HUDEP-2 (cell line): ENCODE results near the gene TMEM150C.
"Not testable (repeated sequence)": the region's sequence is repeated elsewhere in the genome, so short reads cannot be mapped to it uniquely, and the experiment has no call there.

Experiments
- DNase-seq, 76 experiments: peaks; one replicate each; lab custom pipeline; 2025; ENCODE audit not compliant: unreplicated experiment in 76 of 76; lab: John Stamatoyannopoulos, UW

Gene TMEM150C

DNA sequence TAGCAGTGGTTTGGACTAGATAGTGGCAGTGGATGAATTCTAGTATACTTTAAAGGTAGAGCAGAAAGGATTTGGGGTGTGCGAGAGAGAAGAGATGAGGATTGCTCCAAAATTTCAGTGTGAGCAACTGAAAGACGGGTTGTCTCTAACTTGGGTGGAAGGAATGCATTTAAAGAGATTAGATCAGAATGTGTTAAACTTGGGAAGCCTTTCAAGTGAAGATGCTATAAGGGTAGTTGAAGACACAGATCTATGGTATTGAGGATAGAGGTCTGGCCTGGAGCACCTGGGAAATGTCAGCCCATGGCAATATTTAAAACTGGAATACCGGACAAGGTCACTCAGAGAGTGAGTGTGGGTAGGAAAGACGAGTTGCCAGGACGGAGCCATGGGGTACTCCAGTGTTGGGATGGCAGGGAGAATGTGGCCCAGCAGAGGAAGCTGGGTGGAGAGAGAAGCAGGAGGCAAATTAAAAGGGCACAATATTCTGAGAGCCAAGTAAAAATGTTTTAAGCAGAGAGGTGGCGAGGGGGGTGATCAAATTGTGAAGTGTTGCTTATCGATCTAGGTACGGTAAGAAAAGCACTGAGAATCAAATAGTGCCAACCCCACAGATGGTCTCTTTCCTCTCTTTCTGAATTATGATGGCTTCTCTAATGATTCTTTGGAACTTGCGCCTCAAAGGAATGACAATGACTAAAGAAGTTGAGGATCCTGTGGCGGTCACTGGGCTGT is 80.8 kb downstream of the TMEM150C start:
- DNase-seq: no peak

DNA sequence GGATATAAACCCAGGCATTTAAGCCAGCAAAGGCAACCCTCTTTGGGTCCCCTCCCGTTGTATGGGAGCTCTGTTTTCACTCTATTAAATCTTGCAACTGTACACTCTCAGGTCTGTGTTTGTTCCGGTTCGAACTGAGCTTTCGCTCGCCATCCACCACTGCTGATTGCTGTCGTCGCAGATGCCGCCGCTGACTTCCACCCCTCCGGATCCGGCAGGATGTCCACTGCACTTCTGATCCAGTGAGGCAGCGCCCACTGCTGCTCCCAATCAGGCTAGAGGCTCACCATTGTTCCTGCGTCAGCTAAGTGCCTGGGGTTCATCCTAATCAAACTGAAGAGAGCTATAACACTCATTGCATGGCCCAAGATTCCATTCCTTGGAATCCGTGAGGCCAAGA is 82.2 kb downstream of the TMEM150C start:
- no peak for DNase-seq

DNA sequence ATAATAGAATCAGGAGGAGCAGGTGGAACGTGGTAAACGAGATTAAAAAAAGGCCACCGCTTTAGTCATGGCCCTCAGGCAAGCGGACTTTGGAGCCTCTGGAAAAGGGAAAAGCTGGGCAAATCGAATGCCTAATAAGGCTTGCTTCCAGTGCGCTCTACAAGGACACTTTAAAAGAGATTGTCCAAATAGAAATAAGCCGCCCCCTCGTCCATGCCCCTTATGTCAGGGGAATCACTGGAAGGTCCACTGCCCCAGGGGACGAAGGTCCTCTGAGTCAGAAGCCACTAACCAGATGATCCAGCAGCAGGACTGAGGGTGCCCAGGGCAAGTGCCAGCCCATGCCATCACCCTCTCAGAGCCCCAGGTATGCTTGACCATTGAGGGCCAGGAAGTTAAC is 84.3 kb downstream of the TMEM150C start:
- DNase-seq: not testable (repeated sequence)

DNA sequence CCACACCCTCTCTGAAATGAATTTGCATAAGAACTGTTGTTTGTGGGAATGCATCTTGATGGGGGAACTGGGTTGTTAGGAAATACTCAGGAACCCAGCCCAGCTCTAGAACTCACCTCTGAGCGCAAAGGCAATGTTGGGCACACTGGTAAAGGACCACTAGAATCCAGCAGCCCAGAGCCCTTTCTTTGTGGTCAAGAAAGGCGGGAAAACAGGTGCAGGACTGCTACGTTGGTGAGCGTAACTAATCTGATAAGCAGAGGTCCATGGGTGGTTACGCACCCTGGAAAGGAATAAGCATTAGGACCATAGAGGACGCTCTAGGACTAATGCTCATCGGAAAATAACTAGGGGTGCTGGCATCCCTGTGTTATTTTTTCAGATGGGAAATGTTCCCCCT is 85.9 kb downstream of the TMEM150C start:
- DNase-seq: not testable (repeated sequence)

DNA sequence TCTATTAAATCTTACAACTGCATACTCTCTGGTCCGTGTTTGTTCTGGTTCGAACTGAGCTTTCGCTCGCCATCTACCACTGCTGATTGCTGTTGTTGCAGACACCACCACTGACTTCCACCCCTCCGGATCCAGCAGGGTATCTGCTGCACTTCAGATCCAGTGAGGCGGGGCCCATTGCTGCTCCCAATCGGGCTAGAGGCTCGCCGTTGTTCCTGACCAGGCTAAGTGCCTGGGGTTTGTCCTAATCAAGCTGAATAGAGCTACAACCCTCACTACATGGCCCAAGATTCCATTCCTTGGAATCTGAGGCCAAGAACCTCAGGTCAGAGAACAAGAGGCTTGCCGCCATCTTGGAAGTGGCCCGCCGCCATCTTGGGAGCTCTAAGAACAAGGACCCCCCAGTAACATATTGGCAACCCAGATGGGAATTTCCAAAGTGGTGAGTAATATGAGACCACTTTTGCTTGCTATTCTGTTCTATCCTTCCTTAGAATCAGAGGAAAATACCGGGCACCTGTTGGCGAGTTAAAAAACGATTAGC is 88.1 kb downstream of the TMEM150C start:
- no peak for DNase-seq

DNA sequence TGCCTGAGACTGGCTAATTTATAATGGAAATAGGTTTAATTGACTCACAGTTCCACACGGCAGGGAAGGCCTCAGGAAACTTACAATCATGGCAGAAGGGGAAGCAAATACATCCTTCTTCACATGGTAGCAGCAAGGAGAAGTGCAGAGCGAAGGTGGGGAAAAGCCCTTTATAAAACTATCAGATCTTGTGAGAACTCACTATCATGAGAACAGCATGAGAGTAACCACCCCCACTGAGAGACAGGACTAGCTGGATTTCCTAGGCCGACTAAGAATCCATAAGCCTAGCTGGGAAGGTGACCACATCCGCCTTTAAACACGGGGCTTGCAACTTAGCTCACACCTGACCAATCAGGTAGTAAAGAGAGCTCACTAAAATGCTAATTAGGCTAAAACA is 88.7 kb downstream of the TMEM150C start:
- not testable (repeated sequence) for DNase-seq

DNA sequence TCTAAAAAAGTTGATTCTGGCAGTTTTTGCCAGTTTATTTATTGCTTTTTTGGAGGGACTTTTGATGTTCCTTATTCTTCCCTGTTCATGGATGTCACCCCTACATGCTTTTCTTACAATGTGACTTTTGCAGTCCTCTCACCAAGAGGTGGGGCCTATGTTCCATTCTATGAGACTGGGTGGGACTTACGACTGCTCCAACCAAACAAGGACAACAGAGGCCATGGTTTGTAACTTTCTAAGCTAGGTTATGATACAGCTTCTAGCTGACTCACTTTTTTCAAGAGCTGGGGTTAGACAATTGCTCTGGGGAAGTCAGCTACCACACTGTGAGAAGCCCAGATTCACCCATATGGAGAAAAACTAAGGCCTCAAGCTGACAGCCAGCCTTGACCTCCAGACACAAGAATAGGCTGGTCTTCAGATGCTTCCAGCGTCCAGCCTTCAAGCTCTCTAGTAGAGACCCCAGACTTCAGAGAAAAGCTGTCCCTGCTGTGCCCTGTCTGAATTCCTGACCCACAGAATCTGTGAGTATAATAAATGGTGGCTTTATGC is 91.9 kb downstream of the TMEM150C start:
- DNase-seq: no peak

DNA sequence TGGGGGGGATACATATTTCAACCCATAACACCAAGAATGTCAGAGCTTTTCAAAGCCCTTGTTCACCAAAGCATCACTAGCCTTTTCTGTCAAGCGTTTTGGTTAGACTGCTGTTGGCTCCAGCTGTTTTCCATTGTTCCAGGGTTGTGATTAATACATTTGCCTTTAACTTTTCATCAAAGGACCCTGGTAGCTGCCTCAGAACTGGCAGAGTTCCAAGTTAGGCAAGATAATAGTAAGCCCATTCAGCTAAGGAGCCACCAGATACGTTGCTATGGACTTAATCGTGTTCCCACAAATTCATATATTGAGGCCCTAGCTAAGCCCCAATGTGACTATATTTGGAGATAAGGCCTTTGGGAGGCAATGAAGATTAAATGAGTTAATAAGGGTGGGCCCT is 94.3 kb downstream of the TMEM150C start:
- peak in 2 of 76 experiments; percentile 2 to 8 for DNase-seq

DNA sequence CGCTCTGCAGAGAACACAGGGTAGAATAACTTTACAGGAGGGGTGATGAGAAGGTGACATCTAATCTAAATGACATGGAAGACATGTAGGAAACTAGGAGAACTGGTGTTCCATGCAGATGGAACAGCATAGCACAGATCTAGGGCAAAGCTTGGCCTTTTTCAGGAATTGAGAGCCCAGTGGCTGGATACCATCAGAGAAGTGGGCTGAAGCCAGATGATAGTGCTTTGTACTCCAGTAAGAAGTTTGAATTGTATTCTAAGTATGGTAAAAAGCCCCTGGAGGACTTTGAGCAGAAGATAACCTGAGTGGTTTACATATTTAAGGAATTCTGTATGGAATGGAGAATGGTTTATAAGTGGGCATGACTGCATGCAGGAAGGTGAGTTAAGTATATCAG is 98.6 kb downstream of the TMEM150C start:
- no peak for DNase-seq

DNA sequence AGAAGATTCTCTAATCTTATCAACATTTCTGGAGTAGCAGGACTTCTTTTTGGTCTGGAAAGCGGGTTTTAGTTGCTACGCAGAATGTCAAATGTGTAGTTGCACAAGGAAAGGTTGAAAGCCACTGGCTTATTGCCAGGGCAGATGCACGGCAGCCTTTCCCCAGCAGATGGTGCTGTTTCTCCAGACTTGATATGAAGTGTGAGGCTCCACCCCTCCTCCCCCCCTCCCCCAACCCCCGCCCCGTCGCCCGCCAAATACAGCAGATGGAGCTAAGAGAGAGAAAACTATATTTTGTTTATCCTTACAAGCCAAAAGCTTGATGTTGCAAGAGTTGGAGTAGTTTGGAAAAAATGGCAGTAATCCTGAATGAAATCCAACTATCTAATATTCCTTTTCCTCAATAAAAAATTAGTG is 99.4 kb downstream of the TMEM150C start:
- peak in 73 of 76 experiments; percentile 1 to 90 (median 70) for DNase-seq

DNA sequence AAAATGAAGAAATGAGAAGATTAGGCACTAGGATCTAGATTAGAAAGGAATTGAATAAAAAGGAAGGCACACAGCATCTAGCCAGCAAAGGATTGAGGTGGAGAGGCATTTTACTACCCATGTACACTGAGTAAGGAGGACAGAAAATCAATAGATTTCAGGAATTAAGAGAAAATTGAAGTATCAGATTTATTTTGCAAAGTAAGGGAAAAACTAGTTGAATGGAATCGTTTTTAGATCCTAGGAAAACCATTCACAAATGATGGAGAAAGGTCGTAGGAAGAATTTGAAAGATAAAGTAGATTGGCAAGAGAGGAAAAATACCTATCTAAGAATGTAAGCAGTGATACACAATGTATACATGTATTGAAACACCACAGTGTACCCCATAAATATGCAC is 100.1 kb downstream of the TMEM150C start:
- DNase-seq: no peak

DNA sequence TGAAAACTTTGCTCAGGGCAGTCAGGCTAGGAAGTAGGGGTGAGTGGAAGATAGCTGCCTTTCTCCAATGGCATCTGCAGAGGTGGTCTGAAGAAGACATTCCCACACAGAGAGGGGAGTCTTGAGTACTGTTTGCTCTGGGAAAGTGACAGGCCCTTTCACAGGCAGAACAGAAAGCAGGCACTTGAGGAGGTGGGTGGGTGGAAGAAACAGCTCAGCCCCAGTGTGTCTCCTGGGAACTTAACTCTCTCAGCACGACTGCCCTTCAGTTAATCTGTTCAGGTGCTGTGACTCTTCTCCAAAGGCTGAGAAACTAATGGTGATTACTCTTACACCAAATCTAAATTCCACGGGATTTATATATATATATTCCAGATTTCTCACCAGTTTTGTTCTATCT is 103.1 kb downstream of the TMEM150C start:
- no peak for DNase-seq

DNA sequence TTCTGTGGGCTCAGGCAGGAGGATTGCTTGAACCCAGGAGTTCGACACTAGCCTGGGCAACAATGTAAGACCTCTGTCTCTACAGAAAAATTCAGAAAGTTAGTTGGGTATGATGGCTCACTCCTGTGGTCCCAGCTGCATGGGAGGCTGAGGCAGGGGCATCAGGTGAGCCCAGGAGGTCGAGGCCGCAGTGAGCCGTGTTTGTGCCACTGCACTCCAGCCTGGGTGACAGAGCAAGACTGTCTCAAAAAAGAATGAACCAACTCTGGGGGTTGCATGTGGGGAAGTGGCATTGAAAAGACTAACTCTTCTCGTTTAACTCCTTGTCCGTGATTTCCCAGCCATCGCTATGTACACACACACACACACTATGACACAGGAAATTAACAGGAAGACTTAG is 104.5 kb downstream of the TMEM150C start:
- no peak for DNase-seq

DNA sequence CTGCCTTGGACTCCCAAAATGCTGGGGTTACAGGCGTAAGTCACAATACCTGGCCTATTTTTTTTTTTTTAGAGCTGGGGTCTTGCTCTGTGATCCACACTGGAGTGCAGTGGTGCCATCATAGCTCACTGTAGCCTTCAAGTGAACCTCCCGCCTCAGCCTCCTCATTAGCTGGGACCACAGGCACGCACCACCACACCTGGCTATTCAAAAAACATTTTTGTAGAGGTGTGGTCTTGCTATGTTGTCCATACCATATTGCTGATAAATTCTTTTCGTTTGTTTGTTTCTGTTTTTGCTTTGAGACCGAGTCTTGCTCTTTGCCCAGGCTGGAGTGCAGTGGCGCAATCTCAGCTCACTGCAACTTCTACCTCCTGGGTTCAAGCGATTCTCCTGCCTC is 109.8 kb downstream of the TMEM150C start:
- DNase-seq: no peak

DNA sequence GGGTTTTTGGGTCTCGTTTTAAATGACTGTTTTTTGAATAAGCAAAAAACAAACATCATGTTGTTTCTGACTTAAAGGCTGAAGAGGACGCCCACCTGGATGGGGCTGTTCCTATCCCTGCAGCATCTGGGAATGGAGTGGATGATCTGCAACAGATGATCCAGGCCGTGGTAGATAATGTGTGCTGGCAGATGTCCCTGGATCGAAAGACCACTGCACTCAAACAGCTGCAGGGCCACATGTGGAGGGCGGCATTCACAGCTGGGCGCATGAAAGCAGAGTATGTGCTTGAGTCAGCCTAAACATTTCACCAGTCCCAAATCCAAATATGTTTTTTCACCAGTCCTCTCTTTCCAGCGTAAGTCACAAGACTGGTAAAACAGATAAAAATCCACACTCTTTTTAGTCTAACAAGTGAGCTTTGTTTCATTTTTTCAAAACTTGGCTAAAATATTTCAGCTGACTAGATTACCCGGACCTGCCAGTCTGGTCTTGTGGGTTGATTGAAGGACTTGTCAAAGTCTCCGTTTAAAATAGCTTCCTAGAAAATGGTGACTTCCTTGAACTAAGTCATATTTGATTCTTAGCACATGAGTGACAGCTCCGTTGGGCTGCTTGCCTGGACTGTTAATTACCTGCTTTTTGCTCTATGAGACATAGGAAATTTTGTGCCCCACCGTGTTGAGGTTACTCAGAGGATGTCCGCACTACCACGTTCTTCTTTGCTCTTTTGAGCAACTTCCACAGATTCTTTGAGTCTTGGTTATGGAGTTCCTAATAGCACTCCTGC is 110.6 kb downstream of the TMEM150C start:
- no peak for DNase-seq

DNA sequence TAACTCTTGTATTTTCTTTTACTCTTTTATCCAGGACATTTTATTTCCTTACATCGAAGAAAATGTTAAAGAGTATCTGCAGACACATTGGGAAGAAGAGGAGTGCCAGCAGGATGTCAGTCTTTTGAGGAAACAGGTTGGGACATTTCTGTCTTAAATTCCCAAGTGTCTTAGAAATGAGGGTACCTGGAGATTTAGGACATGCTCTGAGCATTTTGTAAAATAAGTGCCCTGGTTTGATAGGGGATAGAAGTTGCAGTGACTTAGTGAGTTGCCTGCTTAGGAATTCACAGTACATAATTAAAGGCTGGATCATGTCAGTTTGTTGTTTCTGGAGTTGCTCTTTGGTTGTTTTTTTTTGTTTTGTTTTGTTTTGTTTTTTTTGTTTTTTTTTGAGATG is 113.9 kb downstream of the TMEM150C start:
- DNase-seq: no peak

DNA sequence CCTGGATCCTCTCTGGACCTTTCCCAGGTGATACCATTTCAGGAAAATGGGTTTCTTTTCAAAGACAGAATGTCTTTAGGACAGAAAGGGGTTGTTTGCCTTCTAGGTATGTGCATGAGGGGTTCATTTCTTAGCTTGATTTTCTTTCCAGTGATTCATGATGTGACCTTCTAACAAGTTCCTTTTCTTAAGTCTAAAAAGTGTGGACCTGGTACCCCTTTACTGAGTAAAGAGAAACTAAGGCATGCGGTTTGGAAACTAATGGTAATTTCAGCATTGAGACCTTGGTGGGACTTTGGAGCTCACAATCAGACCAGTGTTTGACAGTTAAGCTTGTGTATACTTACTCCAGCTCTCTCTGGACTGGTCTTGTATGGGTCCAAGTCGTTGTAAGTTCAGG is 122.7 kb downstream of the TMEM150C start:
- DNase-seq: no peak

DNA sequence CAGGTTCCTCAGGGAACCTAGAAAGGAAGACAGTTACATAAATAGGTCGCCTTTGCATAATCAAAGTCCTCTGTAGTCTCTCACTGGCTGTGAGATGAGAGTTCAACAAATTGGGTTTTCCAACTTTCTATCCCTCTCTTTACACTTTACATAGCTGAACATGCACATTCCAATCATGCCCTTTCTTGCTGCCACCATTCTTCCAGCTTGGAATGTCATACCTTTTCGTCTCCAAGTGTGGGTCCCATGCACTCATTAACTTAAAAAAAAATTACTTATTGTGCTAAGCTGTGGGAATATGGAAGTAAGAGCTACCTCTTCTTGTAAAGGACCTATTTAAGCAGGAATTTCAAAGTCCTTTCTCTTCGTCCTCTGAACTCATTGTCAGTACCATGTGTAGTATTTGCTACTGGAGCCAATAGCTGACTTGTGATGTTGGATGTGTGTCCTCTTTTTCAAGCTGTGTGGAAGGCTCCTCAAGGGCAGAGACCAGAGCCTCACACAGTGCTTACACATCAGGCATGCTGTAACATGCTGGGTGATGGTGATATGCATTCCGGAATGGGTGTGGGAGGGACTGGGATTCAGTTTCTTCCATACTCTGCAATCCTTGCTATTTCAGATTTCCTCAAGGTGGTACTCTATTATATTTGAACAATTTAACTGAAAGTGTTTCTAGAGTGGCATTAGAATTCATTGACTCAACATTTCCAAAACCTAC is 124.3 kb downstream of the TMEM150C start:
- no peak for DNase-seq

DNA sequence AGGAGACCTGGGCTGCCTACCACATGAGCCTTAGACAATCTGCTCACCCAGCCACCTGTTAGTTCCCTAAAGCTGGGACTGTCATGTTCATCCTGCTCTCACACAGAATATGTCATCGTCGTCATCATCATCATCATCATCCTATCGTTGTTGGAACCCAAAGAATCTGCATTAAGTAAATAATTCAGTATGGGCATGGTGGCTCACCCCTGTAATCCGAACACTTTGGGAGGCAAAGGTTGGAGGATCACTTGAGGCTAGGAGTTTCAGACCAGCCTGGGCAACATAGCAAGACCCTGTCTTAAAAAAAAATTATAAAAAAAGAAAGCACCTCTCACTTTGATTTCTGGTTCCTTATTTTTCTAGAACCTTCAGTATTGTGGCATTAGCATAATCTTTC is 125.0 kb downstream of the TMEM150C start:
- DNase-seq: no peak

DNA sequence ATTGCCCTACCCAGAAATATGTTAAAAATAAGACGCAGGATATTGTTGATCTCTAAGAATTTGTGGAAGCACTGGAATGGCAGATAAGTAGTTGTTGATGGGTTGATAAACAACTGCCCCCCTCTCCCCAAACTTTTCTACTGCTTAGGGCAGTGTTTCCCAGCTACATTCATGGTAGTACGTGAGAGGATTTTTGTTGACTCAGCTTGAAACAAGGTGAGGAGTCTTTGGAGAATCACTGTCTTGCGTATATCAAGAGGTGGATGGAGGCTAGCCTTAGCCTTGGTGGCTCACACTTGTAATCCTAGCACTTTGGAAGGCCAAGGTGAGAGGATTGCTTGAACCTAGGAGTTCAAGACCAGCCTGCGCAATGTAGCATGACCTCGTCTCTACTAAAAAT is 125.7 kb downstream of the TMEM150C start:
- DNase-seq: no peak

DNA sequence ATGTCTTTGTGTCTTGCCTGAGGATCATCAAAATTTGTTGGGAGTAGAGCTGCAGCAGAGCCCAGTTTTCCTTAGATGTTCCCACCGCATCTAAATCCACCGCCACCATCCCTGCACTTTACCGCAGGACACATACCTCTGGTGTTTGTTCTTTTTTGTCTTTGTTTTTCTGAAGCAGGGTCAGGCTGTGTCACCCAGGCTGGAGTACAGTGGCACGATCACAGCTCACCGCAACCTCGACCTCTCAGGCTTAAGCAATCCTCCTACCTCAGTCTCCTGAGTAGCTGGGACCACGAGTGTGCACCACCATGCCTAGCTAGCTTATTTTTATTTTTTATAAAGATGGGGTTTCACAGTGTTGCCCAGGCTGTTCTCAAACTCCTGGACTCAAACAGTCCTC is 126.8 kb downstream of the TMEM150C start:
- no peak for DNase-seq
